ENCODE data around the gene MGLL.

Gene MGLL

DNA sequence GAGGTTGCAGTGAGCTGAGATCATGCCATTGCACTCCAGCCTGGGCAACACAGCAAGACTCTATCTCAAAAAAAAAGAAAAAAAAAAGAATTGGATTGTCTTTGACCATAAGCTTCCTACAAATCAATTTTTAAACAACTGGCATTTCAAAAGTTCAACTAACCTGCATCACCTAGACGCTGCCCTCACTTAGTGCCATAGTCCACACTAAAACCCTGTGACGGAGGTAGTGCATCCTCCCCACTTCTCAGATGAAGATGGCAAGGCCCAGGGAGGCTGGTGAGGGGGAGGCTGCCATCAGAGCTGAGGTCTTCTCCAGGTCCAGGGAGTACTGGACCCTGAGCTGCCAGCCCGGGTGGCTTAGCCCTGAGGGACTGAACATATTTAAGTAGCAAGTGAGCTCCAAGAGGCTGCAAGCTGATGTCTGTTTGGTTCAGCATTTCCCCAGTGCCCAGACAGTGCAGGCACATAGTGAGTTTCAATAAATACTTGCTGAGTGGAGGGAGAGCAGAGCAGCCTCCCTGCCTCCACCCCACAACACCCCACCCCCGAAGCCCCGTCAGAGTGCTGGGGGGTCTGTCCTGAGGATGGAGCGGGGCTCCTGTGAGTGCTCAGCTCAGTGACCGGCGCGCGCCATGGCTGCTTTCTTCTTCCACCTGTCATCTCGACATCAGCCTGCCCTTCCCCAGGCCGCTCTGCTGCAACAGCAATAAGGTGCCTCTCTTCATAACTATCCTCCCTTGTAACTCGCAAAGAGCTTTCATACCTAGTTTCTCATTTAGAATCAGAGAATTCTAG lies 52.8 kb downstream of the MGLL start:
- TF ChIP-seq, protein P1, sequence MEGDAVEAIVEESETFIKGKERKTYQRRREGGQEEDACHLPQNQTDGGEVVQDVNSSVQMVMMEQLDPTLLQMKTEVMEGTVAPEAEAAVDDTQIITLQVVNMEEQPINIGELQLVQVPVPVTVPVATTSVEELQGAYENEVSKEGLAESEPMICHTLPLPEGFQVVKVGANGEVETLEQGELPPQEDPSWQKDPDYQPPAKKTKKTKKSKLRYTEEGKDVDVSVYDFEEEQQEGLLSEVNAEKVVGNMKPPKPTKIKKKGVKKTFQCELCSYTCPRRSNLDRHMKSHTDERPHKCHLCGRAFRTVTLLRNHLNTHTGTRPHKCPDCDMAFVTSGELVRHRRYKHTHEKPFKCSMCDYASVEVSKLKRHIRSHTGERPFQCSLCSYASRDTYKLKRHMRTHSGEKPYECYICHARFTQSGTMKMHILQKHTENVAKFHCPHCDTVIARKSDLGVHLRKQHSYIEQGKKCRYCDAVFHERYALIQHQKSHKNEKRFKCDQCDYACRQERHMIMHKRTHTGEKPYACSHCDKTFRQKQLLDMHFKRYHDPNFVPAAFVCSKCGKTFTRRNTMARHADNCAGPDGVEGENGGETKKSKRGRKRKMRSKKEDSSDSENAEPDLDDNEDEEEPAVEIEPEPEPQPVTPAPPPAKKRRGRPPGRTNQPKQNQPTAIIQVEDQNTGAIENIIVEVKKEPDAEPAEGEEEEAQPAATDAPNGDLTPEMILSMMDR (conservative IDR thresholded peaks at IDR 0.05; ENCODE audit: control insufficient read depth, insufficient read depth, low read depth, low read length): no peak
- no peak for DNase-seq (ENCODE audit: low read depth)
- no peak overlapping the region for H3K4me3 ChIP-seq (ENCODE audit: control insufficient read depth, low read depth, low read length)

DNA sequence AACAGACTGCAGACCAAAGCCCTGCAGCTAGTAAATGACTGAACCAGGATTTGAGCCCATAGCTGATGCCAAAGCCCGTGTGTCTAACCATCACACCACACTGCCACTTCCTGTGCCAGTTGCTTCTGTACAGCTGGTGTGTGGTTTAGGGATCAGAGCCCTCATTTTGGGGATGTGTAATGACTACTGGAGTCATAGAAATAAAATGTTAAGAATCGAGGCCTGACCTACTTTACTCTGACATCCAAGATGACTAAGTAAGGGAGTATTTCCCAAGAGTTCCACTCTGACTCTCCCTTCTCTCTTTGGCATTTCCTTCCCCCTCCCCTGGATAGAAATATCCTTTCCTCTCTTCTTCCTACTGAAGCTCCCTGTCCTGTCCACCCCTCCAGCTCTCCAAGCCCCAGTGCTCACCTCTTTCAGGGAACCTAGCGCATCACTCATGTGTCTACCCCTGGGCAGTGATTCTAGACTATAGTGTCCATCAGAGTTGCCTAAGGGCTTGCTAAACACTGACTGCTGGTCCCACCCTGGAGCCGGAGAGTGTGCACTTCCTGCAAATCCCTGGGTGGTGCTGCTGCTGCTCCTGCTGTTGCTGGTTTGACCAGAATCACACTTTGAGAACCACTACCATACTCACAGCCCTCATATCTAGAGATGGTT lies 53.8 kb downstream of the MGLL start:
- no peak overlapping the region for H3K4me3 ChIP-seq (ENCODE audit: control insufficient read depth, low read depth, low read length)
- peak; percentile 96 for DNase-seq (ENCODE audit: low read depth)
- TF ChIP-seq, protein P1 (conservative IDR thresholded peaks at IDR 0.05; ENCODE audit: control insufficient read depth, insufficient read depth, low read depth, low read length): peak; percentile 4

- DNase-seq (ENCODE audit: low read depth): no peak
- TF ChIP-seq, protein P1 (conservative IDR thresholded peaks at IDR 0.05; ENCODE audit: control insufficient read depth, insufficient read depth, low read depth, low read length): no peak
- no peak overlapping the region for H3K4me3 ChIP-seq (ENCODE audit: control insufficient read depth, low read depth, low read length)
These were observed 55.2 kb downstream of the MGLL start for GRCh38 chr3:127767126-127767525.

GRCh38 chr3:127765735-127766134 lies 56.6 kb downstream of the MGLL start:
- DNase-seq (ENCODE audit: low read depth): no peak
- TF ChIP-seq, protein P1 (conservative IDR thresholded peaks at IDR 0.05; ENCODE audit: control insufficient read depth, insufficient read depth, low read depth, low read length): no peak
- no peak overlapping the region for H3K4me3 ChIP-seq (ENCODE audit: control insufficient read depth, low read depth, low read length)

DNA sequence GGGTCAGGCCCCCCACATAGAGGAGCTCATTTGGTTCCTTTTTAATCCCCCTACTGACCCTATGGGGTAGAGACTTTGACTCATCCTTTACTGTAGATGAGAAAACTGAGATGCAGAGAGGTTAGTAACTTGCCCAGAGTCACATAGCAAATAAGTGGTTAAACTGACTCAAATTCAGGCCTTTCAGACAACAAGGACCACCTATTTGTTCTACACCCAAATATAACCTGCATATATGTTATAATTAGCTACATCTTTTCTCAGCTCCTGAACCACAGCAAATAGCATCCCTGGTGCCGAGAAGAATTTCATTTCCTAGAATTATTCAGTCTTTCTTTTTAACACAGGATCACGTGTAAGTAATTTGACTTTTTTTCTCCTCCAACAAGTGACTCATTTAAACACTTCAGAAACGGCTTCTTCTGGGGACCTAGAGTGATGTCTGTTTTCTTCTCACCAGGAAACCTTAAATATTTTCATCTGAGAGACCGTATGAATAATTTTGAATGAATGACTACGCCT lies 57.4 kb downstream of the MGLL start:
- peak; percentile 29 for DNase-seq (ENCODE audit: low read depth)
- TF ChIP-seq, protein P1 (conservative IDR thresholded peaks at IDR 0.05; ENCODE audit: control insufficient read depth, insufficient read depth, low read depth, low read length): no peak
- H3K4me3 ChIP-seq (ENCODE audit: control insufficient read depth, low read depth, low read length): no peak overlapping the region

GRCh38 chr3:127764301-127764700 lies 58.0 kb downstream of the MGLL start:
- H3K4me3 ChIP-seq (ENCODE audit: control insufficient read depth, low read depth, low read length): no peak overlapping the region
- TF ChIP-seq, protein P1 (conservative IDR thresholded peaks at IDR 0.05; ENCODE audit: control insufficient read depth, insufficient read depth, low read depth, low read length): no peak
- DNase-seq (ENCODE audit: low read depth): no peak
